WTC11 (cell line): Measurements from ENCODE around the gene ZNF823. TPM values are rescaled to one million over a fixed set of nuclear protein-coding genes. Genes with fewer than 3 reads are reported as not detected.

ENCODE experiments used
- ATAC-seq: fragments of 200-7000 bp; cut with Tn5 transposase; 2 replicates; pipeline ENCODE4 v1.10.0; 2021; ENCODE audit warnings: mild to moderate bottlenecking, moderate library complexity
- CTCF ChIA-PET: fragments of 300-600 bp; sonication (Branson Sonifier 250); formaldehyde crosslinking; loops from one replicate; lab custom pipeline; 2021; ENCODE audit warnings: antibody characterized with exemption; lab: Charles Lee
- POLR2A ChIA-PET: fragments of 350-600 bp; sonication (Branson Sonifier 250); formaldehyde crosslinking; loops from one replicate; lab custom pipeline; 2021; ENCODE audit warnings: antibody characterized with exemption; lab: Charles Lee
- DNase-seq: peaks from one replicate; pipeline ENCODE4 v3.0.0; 2021; ENCODE audit warnings: low spot score
- H3K27ac Mint-ChIP-seq: 2 replicates; pipeline ENCODE4 v1.8.0; 2021; ENCODE audit warnings: mixed read lengths
- H3K27me3 Mint-ChIP-seq: 2 replicates; pipeline ENCODE4 v1.8.0; 2021; ENCODE audit warnings: low read depth, mild to moderate bottlenecking, moderate library complexity, mixed read lengths
- H3K36me3 Mint-ChIP-seq: 2 replicates; pipeline ENCODE4 v1.8.0; 2021; ENCODE audit warnings: mixed read lengths
- H3K4me1 Mint-ChIP-seq: 2 replicates; pipeline ENCODE4 v1.8.0; 2022; ENCODE audit warnings: mixed read lengths
- H3K4me3 Mint-ChIP-seq: 2 replicates; pipeline ENCODE4 v1.8.0; 2021; ENCODE audit warnings: mild to moderate bottlenecking, moderate library complexity, mixed read lengths
- H3K9me3 Mint-ChIP-seq: 2 replicates; pipeline ENCODE4 v1.8.0; 2021; ENCODE audit warnings: mixed read lengths
- E2F1 ChIP-seq: sonication (generic); formaldehyde crosslinking; IDR thresholded peaks from 2 replicates; pipeline ENCODE4 v1.8.0; 2022; ENCODE audit warnings: mild to moderate bottlenecking, missing genetic modification reagents
- EMX1 ChIP-seq: fragments of 250-450 bp; sonication (Bioruptor Pico); IDR thresholded peaks from 2 replicates; pipeline ENCODE4 v1.8.0; 2021; ENCODE audit warnings: mild to moderate bottlenecking
- ETV6 ChIP-seq: sonication (generic); formaldehyde crosslinking; IDR thresholded peaks from 2 replicates; pipeline ENCODE4 v1.8.1; 2022; ENCODE audit warnings: mild to moderate bottlenecking, missing genetic modification reagents
- FOXJ3 ChIP-seq: sonication (generic); formaldehyde crosslinking; IDR thresholded peaks from 2 replicates; pipeline ENCODE4 v1.9.0; 2021; ENCODE audit warnings: missing genetic modification reagents, mild to moderate bottlenecking, borderline replicate concordance
- GABPB1 ChIP-seq: sonication (generic); formaldehyde crosslinking; IDR thresholded peaks from 2 replicates; pipeline ENCODE4 v1.8.1; 2023; ENCODE audit warnings: mild to moderate bottlenecking, missing genetic modification reagents
- IRF2 ChIP-seq: sonication (generic); formaldehyde crosslinking; IDR thresholded peaks from 2 replicates; pipeline ENCODE4 v1.8.0; 2022; ENCODE audit warnings: low read depth, missing genetic modification reagents, borderline replicate concordance
- JUN ChIP-seq: sonication (generic); formaldehyde crosslinking; IDR thresholded peaks from 2 replicates; pipeline ENCODE4 v1.8.0; 2023; ENCODE audit warnings: mild to moderate bottlenecking, missing genetic modification reagents
- MAX ChIP-seq: sonication (generic); formaldehyde crosslinking; IDR thresholded peaks from 2 replicates; pipeline ENCODE4 v1.8.0; 2022; ENCODE audit warnings: mild to moderate bottlenecking, missing genetic modification reagents
- NFYB ChIP-seq: sonication (generic); formaldehyde crosslinking; conservative IDR thresholded peaks from 2 replicates; pipeline ENCODE4 v1.8.0; 2022; ENCODE audit warnings: low read depth, missing genetic modification reagents
- NR3C1 ChIP-seq: sonication (generic); formaldehyde crosslinking; conservative IDR thresholded peaks from 2 replicates; pipeline ENCODE4 v1.8.1; 2023; ENCODE audit warnings: low read depth, mild to moderate bottlenecking, missing genetic modification reagents
- OVOL2 ChIP-seq: fragments of 250-450 bp; sonication (Bioruptor Pico); IDR thresholded peaks from 2 replicates; pipeline ENCODE4 v1.9.0; 2021; ENCODE audit warnings: mild to moderate bottlenecking, borderline replicate concordance
- RELA ChIP-seq: sonication (generic); formaldehyde crosslinking; IDR thresholded peaks from 2 replicates; pipeline ENCODE4 v1.8.1; 2022; ENCODE audit warnings: missing genetic modification reagents, mild to moderate bottlenecking, borderline replicate concordance
- ZNF423 ChIP-seq: fragments of 250-450 bp; sonication (Bioruptor Pico); IDR thresholded peaks from 2 replicates; pipeline ENCODE4 v2.1.2; 2022; ENCODE audit warnings: mild to moderate bottlenecking, moderate library complexity
- total RNA-seq: library from RNA; stranded (reverse); gene quantifications from 3 replicates; pipeline ENCODE4 v1.2.3, GENCODE V29; 2021
- TF ChIP-seq, protein P1 (sequence below): fragments of 250-450 bp; sonication (Bioruptor Pico); IDR thresholded peaks from 2 replicates; pipeline ENCODE4 v1.9.0; 2021; ENCODE audit warnings: mild to moderate bottlenecking
- TF ChIP-seq, protein P2 (sequence below): sonication (generic); formaldehyde crosslinking; IDR thresholded peaks from 2 replicates; pipeline ENCODE4 v1.8.1; 2023; ENCODE audit warnings: mild to moderate bottlenecking, missing genetic modification reagents, moderate library complexity
- TF ChIP-seq, protein P3 (sequence below): sonication (generic); formaldehyde crosslinking; IDR thresholded peaks from 2 replicates; pipeline ENCODE4 v1.8.1; 2023; ENCODE audit warnings: mild to moderate bottlenecking, missing genetic modification reagents, borderline replicate concordance
- TF ChIP-seq, protein P4 (sequence below): sonication (generic); formaldehyde crosslinking; IDR thresholded peaks from 2 replicates; pipeline ENCODE4 v1.8.1; 2022; ENCODE audit warnings: mild to moderate bottlenecking, missing genetic modification reagents, moderate library complexity, borderline replicate concordance
- TF ChIP-seq, protein P5 (sequence below): sonication (generic); formaldehyde crosslinking; IDR thresholded peaks from 2 replicates; pipeline ENCODE4 v1.8.1; 2022; ENCODE audit warnings: mild to moderate bottlenecking, moderate library complexity, missing genetic modification reagents

ZNF823 gene
- total RNA-seq, 1 experiment from 2014 or later = 5.4 TPM

DNA sequence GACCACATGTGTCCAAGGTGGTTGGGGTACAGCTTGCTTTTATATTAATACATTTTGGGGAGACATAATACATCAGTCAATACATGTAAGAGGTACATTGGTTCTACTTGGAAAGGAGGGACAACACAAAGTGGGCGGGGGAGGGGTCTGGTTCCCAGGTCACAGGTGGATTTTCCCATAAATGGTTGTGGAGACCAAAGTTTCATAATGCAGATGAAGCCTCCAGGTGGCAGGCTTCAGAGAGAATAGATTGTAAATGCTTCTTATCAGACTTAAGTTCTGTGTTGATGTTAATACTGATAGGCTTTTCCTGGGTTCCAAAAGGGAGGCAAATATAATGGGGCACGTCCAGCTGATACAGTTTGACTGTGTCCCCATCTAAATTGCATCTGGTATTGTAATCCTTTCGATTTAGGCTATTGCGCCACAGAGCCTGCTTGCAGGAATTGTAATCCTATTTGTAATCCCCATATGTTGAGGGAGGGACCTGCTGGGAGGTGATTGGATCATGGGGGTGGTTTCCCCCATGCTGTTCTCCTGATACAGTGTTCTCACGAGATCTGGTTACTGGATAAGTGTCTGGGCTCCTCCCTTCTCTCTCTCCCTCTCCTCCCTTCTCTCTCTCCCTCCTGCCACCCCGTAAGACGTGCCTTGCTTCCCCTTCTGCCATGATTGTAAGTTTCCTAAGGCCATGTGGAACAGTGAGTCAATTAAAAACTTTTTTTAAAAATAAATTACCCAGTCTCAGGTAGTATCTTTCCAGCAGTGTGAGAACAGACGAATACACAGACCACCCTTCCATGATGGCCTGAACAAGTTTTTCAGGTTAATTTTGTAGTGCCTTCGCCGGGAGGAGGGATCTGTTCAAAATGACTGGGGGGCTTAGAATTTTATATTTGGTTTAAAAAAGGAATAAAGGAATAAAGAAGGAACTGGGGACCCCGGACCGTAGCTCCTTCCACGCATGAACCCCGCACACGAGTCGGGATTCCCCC lies 44.9 kb downstream of the ZNF823 start:
- POLR2A ChIA-PET = interaction anchor here (1.1 to 1.7 kb wide), 2 partner anchors 25 to 73 kb away, joined by 3 to 5 read pairs; partner anchors contain the start of gene ZNF441
- peaks cover 13% of the 10 kb centered on the region for H3K27me3 Mint-ChIP-seq
- DNase-seq = peak; percentile 57
- peaks cover 17% of the 10 kb centered on the region for H3K9me3 Mint-ChIP-seq
- H3K36me3 Mint-ChIP-seq = peaks cover 23% of the 10 kb centered on the region
- peak overlapping the region; percentile 90 for H3K27ac Mint-ChIP-seq
- H3K4me3 Mint-ChIP-seq = peak overlapping the region; percentile 99
- CTCF ChIA-PET = interaction anchor here (0.5 to 2.3 kb wide), 3 partner anchors 20 to 104 kb away, joined by 3 to 12 read pairs (median 4); partner anchors contain the start of gene ZNF491
- peaks cover 28% of the 10 kb centered on the region for H3K4me1 Mint-ChIP-seq
- ATAC-seq = peak; percentile 68
- TF ChIP-seq ZNF423 (no peak), ETV6 (no peak), EMX1 (no peak), OVOL2 (CRISPR knock-in tag) (no peak), NFYB (CRISPR knock-in tag) (no peak), FOXJ3 (CRISPR knock-in tag) (no peak), MAX (CRISPR knock-in tag) (no peak), JUN (CRISPR knock-in tag) (no peak)
- TF ChIP-seq, protein P1, sequence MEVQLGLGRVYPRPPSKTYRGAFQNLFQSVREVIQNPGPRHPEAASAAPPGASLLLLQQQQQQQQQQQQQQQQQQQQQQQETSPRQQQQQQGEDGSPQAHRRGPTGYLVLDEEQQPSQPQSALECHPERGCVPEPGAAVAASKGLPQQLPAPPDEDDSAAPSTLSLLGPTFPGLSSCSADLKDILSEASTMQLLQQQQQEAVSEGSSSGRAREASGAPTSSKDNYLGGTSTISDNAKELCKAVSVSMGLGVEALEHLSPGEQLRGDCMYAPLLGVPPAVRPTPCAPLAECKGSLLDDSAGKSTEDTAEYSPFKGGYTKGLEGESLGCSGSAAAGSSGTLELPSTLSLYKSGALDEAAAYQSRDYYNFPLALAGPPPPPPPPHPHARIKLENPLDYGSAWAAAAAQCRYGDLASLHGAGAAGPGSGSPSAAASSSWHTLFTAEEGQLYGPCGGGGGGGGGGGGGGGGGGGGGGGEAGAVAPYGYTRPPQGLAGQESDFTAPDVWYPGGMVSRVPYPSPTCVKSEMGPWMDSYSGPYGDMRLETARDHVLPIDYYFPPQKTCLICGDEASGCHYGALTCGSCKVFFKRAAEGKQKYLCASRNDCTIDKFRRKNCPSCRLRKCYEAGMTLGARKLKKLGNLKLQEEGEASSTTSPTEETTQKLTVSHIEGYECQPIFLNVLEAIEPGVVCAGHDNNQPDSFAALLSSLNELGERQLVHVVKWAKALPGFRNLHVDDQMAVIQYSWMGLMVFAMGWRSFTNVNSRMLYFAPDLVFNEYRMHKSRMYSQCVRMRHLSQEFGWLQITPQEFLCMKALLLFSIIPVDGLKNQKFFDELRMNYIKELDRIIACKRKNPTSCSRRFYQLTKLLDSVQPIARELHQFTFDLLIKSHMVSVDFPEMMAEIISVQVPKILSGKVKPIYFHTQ (CRISPR knock-in tag) = no peak
- TF ChIP-seq, protein P2, sequence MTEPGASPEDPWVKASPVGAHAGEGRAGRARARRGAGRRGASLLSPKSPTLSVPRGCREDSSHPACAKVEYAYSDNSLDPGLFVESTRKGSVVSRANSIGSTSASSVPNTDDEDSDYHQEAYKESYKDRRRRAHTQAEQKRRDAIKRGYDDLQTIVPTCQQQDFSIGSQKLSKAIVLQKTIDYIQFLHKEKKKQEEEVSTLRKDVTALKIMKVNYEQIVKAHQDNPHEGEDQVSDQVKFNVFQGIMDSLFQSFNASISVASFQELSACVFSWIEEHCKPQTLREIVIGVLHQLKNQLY (CRISPR knock-in tag) = no peak
- TF ChIP-seq, protein P3, sequence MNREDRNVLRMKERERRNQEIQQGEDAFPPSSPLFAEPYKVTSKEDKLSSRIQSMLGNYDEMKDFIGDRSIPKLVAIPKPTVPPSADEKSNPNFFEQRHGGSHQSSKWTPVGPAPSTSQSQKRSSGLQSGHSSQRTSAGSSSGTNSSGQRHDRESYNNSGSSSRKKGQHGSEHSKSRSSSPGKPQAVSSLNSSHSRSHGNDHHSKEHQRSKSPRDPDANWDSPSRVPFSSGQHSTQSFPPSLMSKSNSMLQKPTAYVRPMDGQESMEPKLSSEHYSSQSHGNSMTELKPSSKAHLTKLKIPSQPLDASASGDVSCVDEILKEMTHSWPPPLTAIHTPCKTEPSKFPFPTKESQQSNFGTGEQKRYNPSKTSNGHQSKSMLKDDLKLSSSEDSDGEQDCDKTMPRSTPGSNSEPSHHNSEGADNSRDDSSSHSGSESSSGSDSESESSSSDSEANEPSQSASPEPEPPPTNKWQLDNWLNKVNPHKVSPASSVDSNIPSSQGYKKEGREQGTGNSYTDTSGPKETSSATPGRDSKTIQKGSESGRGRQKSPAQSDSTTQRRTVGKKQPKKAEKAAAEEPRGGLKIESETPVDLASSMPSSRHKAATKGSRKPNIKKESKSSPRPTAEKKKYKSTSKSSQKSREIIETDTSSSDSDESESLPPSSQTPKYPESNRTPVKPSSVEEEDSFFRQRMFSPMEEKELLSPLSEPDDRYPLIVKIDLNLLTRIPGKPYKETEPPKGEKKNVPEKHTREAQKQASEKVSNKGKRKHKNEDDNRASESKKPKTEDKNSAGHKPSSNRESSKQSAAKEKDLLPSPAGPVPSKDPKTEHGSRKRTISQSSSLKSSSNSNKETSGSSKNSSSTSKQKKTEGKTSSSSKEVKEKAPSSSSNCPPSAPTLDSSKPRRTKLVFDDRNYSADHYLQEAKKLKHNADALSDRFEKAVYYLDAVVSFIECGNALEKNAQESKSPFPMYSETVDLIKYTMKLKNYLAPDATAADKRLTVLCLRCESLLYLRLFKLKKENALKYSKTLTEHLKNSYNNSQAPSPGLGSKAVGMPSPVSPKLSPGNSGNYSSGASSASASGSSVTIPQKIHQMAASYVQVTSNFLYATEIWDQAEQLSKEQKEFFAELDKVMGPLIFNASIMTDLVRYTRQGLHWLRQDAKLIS (CRISPR knock-in tag) = no peak
- TF ChIP-seq, protein P4, sequence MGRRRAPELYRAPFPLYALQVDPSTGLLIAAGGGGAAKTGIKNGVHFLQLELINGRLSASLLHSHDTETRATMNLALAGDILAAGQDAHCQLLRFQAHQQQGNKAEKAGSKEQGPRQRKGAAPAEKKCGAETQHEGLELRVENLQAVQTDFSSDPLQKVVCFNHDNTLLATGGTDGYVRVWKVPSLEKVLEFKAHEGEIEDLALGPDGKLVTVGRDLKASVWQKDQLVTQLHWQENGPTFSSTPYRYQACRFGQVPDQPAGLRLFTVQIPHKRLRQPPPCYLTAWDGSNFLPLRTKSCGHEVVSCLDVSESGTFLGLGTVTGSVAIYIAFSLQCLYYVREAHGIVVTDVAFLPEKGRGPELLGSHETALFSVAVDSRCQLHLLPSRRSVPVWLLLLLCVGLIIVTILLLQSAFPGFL (CRISPR knock-in tag) = no peak

DNA sequence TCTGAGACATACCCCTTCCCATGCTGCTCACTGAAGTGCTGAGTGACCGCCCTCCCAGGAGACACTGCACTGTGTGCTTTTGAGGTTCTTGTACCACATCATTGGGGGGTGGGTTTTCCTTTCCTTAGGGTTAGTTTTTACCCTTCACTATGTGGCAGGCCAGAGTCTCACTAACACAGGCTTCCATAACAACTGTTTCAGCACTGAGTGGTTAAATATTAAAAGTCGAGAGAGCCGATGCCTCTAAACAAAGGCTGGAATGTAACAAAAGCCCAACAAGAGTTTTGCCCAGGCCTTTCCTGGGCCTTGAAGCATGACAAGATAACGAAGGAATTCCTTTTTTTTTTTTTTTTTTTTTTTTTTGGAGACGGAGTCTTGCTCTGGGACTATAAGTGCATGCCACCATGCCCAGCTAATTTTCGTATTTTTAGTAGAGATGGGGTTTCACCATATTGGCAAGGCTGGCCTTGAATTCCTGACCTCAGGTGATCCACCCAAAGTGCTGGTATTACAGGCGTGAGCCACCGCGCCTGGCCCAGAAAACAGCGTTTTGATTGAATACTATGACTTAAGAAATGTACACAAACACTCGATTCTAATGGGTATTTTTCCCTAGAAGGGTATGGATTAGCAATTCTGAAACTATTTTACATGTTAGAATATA lies 46.5 kb downstream of the ZNF823 start:
- ATAC-seq (no peak), DNase-seq (no peak)
- POLR2A ChIA-PET = no interaction called here
- peaks cover 7% of the 10 kb centered on the region for H3K27me3 Mint-ChIP-seq
- peaks cover 29% of the 10 kb centered on the region for H3K9me3 Mint-ChIP-seq
- CTCF ChIA-PET = no interaction called here
- peaks cover 25% of the 10 kb centered on the region for H3K4me1 Mint-ChIP-seq
- H3K27ac Mint-ChIP-seq = peak overlapping the region; percentile 77
- H3K36me3 Mint-ChIP-seq = peaks cover 37% of the 10 kb centered on the region
- H3K4me3 Mint-ChIP-seq = no peak overlapping the region; the same call in 1 of the 2 replicates
- no peak for TF ChIP-seq IRF2 (CRISPR knock-in tag)
- TF ChIP-seq GABPB1 (CRISPR knock-in tag) = no peak
- TF ChIP-seq, protein P5, sequence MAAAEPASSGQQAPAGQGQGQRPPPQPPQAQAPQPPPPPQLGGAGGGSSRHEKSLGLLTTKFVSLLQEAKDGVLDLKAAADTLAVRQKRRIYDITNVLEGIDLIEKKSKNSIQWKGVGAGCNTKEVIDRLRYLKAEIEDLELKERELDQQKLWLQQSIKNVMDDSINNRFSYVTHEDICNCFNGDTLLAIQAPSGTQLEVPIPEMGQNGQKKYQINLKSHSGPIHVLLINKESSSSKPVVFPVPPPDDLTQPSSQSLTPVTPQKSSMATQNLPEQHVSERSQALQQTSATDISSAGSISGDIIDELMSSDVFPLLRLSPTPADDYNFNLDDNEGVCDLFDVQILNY (CRISPR knock-in tag) = no peak
- no peak for TF ChIP-seq RELA
- TF ChIP-seq NR3C1 = no peak
- TF ChIP-seq E2F1 (CRISPR knock-in tag) = no peak
- TF ChIP-seq, protein P2 (CRISPR knock-in tag) = no peak
